HepG2 (cell line): ENCODE measurements around the gene WWTR1. TPM values are rescaled to one million over a fixed set of nuclear protein-coding genes. Genes with fewer than 3 reads are reported as not detected.

Experiments used
- ATAC-seq: fragments of 200-7000 bp; cut with Tn5 transposase; 3 replicates; pipeline ENCODE4 v1.9.1; 2020; ENCODE audit warnings: mild to moderate bottlenecking, moderate library complexity
- BruUV-seq: library from RNA; stranded (reverse); fragments of 400-500 nt; replicated peaks from 2 replicates; lab custom pipeline; 2021; lab: Mats Ljungman, UMichigan
- CTCF ChIA-PET: fragments of 300-600 bp; formaldehyde crosslinking; extraction: SDS; loops from one replicate; lab custom pipeline; 2021; ENCODE audit warnings: low total read pairs, inconsistent platforms, low intra/inter-chr PET ratio; lab: Yijun Ruan, JAX
- POLR2A ChIA-PET: fragments of 350-600 bp; sonication (Branson Sonifier 250); formaldehyde crosslinking; loops from one replicate; lab custom pipeline; 2020; ENCODE audit warnings: antibody characterized with exemption, inconsistent platforms; lab: Yijun Ruan, JAX
- DNase-seq: peaks from one replicate; pipeline ENCODE4 v3.0.0-alpha.2; 2015; ENCODE audit warnings: low spot score
- FAIRE-seq: peaks from 3 replicates; lab custom pipeline; 2011; peaks lifted over from hg19 to GRCh38; lab: Jason Lieb, UNC
- H2AFZ ChIP-seq: one replicate; pipeline ENCODE4 v1.6.1; 2011; ENCODE audit warnings: low read length, inconsistent platforms
- H3K27ac ChIP-seq: fragments of 300-600 bp; 3 replicates; pipeline ENCODE4 v1.8.0; 2011; ENCODE audit warnings: mixed run types, mild to moderate bottlenecking, mixed read lengths, low read length, inconsistent platforms; ENCODE audit not compliant: insufficient read depth; ENCODE audit errors: extremely low read length
- H3K27me3 ChIP-seq, 2 experiments: fragments of 200-600 bp in 1 of 2; 2 replicates in 1 of 2; 3 replicates in 1 of 2; pipeline versions ENCODE4 v1.6.0 to v1.8.0; 2011; ENCODE audit warnings: low read length in 2 of 2, mild to moderate bottlenecking in 2 of 2, moderate library complexity in 2 of 2, inconsistent platforms in 1 of 2; ENCODE audit not compliant: insufficient read depth in 2 of 2, control insufficient read depth in 1 of 2
- H3K36me3 ChIP-seq, 2 experiments: fragments of 200-600 bp in 1 of 2; replicated peaks in 1 of 2; 2 replicates in 1 of 2; 3 replicates in 1 of 2; pipeline versions ENCODE4 v1.5.1 to v1.8.0; 2011; ENCODE audit warnings: low read length in 2 of 2, inconsistent platforms in 1 of 2; ENCODE audit not compliant: insufficient read depth in 2 of 2, control insufficient read depth in 1 of 2
- H3K4me1 ChIP-seq: 2 replicates; pipeline ENCODE4 v1.5.1; 2012; ENCODE audit warnings: low read length, inconsistent platforms; ENCODE audit not compliant: insufficient read depth
- H3K4me2 ChIP-seq: 2 replicates; pipeline ENCODE4 v1.6.0; 2011; ENCODE audit warnings: low read depth, low read length, inconsistent platforms
- H3K4me3 ChIP-seq, 3 experiments: fragments of 200-600 bp in 1 of 3; sonication (generic), shearing (Covaris generic) in 1 of 3; replicated peaks in 1 of 3; 2 replicates each; pipeline ENCODE4 v1.5.1; 2011 to 2016; ENCODE audit warnings: low read length in 3 of 3, inconsistent platforms in 2 of 3, low read depth in 2 of 3, mild to moderate bottlenecking in 2 of 3, control low read depth in 1 of 3, mixed read lengths in 1 of 3; ENCODE audit not compliant: insufficient read depth in 1 of 3
- H3K79me2 ChIP-seq: one replicate; pipeline ENCODE4 v1.6.1; 2011; ENCODE audit warnings: low read length, inconsistent platforms; ENCODE audit not compliant: insufficient read depth
- H3K9ac ChIP-seq: 2 replicates; pipeline ENCODE4 v1.6.0; 2011; ENCODE audit warnings: mild to moderate bottlenecking, low read depth, low read length, inconsistent platforms; ENCODE audit not compliant: insufficient read depth
- H3K9me3 ChIP-seq: 2 replicates; pipeline ENCODE4 v1.5.1; 2012; ENCODE audit warnings: mild to moderate bottlenecking, low read length
- H4K20me1 ChIP-seq: 2 replicates; pipeline ENCODE4 v1.6.0; 2011; ENCODE audit warnings: inconsistent platforms, mild to moderate bottlenecking, low read length, moderate library complexity; ENCODE audit not compliant: insufficient read depth
- PHF20 ChIP-seq: sonication (generic); formaldehyde crosslinking; IDR thresholded peaks from 2 replicates; pipeline ENCODE4 v1.5.0; 2020; ENCODE audit warnings: mild to moderate bottlenecking, missing genetic modification reagents
- SAP130 ChIP-seq: IDR thresholded peaks from 2 replicates; pipeline ENCODE4 v1.6.1; 2016; ENCODE audit warnings: low read depth
- WGBS: methylation state at CpG from one replicate; pipeline ENCODE4 v1.1.6; 2017; ENCODE audit warnings: low lambda C conversion rate; 5-methylcytosine and 5-hydroxymethylcytosine counted together
- in situ Hi-C: cut with HindIII; loops from 2 replicates; pipeline ENCODE4 v1.10.0; 2017; ENCODE audit warnings: low pct_unique_long_range_greater_than_20kb; ENCODE audit not compliant: extremely low pct_ligation_motif_present
- intact Hi-C: fragments of 100-400 bp; cut with micrococcal nuclease; formaldehyde crosslinking; loops from one replicate; pipeline ENCODE4 v1.10.0; 2022; ENCODE audit not compliant: unreplicated experiment
- polyA plus RNA-seq, 8 experiments: library from polyadenylated mRNA; depleted of rRNA in 3 of 8; stranded (reverse) in 7 of 8; unstranded in 1 of 8; fragments of >200 nt; fragmentation: Illumina TruSeq in 4 of 8; extraction: Trizol in 4 of 8; gene quantifications; 2 replicates each; pipeline versions ENCODE4 v1.2.1 to v1.2.3, GENCODE V29; 2011 to 2016; ENCODE audit warnings: low read depth in 4 of 8, missing spikeins in 1 of 8, mixed read lengths in 1 of 8; ENCODE audit not compliant: insufficient read depth in 1 of 8
- total RNA-seq, 5 experiments: library from RNA; depleted of rRNA; stranded (reverse); fragments of >200 nt; fragmentation: Illumina TruSeq; extraction: Trizol; gene quantifications; 2 replicates each; pipeline ENCODE4 v1.2.3, GENCODE V29; 2016; ENCODE audit warnings: low read depth in 1 of 5
- TF ChIP-seq, protein P1 (sequence below): sonication (generic); formaldehyde crosslinking; IDR thresholded peaks from 2 replicates; pipeline ENCODE4 v1.5.1; 2020; ENCODE audit warnings: mild to moderate bottlenecking, missing genetic modification reagents
- TF ChIP-seq, protein P2 (sequence below): sonication (generic); formaldehyde crosslinking; IDR thresholded peaks from 2 replicates; pipeline ENCODE4 v1.4.0; 2020; ENCODE audit warnings: missing genetic modification reagents

Gene WWTR1
- total and polyA plus RNA-seq, 2 of the 13 experiments (the other 11 are each of a cell fraction or from before 2014, with no cell fraction given) = 19.7 to 139 TPM

DNA sequence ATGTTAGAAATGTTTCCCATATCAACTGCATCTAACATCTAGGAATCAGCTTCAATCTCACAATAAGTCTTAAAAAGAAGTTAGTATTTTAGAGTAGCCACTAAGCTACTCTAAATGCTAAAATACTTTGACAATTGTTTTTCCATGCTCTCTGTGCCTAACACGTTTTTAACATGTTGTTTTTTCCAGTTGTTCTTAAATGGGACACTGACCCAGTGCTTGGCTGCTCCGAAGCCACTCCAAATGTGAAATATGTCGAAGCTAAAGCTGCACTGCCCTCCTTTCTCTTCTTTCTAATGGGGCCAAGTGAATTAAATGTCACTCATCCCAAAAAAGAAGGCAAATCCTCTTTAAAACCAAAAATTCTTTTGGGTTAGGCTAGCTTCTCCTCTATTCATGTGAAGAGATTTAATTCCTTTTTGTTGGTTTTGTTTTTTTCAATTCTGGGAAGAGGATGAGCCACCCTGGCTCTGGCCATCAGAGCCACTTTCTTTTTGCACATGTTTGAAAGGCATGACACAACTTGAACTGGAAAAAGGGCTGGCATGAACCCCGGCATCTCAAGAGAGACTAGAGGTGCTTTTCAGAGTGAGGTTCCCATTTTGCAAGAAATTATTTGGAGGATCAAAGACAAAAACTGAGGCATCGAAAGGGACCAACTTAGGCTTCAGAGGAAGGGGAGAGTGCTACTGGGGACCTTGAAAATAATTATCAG lies 73.7 kb downstream of the WWTR1 start (continued):
- TF ChIP-seq SAP130 (CRISPR knock-in tag) = no peak
- TF ChIP-seq, protein P1, sequence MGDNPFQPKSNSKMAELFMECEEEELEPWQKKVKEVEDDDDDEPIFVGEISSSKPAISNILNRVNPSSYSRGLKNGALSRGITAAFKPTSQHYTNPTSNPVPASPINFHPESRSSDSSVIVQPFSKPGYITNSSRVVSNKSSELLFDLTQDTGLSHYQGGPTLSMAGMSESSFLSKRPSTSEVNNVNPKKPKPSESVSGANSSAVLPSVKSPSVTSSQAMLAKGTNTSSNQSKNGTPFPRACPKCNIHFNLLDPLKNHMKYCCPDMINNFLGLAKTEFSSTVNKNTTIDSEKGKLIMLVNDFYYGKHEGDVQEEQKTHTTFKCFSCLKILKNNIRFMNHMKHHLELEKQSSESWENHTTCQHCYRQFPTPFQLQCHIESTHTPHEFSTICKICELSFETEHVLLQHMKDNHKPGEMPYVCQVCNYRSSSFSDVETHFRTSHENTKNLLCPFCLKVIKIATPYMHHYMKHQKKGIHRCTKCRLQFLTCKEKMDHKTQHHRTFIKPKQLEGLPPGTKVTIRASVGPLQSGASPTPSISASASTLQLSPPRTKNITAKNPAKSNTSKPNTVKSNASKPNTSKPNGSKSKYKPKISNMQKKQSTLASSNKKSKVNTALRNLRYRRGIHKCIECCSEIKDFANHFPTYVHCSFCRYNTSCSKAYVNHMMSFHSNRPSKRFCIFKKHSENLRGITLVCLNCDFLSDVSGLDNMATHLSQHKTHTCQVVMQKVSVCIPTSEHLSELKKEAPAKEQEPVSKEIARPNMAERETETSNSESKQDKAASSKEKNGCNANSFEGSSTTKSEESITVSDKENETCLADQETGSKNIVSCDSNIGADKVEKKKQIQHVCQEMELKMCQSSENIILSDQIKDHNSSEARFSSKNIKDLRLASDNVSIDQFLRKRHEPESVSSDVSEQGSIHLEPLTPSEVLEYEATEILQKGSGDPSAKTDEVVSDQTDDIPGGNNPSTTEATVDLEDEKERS = no peak

DNA sequence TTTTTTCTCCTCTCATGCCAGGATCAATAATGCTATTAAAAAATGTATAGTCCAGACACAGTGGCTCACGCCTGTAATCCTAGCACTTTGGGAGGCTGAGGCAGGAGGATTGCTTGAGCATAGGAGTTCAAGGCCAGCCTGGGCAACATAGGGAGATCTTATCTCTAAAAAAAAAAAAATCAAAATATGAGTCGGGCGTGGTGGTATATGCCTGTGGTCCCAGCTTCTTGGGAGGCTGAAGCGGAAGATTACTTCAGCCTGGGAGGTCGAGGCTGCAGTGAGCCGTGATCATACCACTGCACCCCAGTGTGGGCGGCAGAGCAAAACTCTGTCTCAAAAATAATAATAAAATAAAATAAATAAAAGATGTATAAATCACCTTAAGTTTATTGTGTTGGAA lies 75.4 kb downstream of the WWTR1 start:
- 97% methylated on average over 7 of the region's 7 CpGs for WGBS
- ChIA-PET CTCF (no interaction called here), POLR2A (no interaction called here)
- Histone ChIP-seq H3K36me3 (peaks cover 6 to 27% of the 10 kb centered on the region in 2 experiments; a peak in 4 of 5 replicates), H4K20me1 (peaks cover 21% of the 10 kb centered on the region), H3K27me3 (no peaks in the 10 kb centered on the region), H3K27ac (no peak overlapping the region), H3K9me3 (no peaks in the 10 kb centered on the region), H3K4me3 (no peak overlapping the region), H3K4me1 (peaks cover 32% of the 10 kb centered on the region), H3K79me2 (peaks cover 88% of the 10 kb centered on the region), H3K9ac (no peak overlapping the region), H2AFZ (no peak overlapping the region), H3K4me2 (no peak overlapping the region)
- TF ChIP-seq PHF20 (CRISPR knock-in tag) = no peak
- TF ChIP-seq, protein P2, sequence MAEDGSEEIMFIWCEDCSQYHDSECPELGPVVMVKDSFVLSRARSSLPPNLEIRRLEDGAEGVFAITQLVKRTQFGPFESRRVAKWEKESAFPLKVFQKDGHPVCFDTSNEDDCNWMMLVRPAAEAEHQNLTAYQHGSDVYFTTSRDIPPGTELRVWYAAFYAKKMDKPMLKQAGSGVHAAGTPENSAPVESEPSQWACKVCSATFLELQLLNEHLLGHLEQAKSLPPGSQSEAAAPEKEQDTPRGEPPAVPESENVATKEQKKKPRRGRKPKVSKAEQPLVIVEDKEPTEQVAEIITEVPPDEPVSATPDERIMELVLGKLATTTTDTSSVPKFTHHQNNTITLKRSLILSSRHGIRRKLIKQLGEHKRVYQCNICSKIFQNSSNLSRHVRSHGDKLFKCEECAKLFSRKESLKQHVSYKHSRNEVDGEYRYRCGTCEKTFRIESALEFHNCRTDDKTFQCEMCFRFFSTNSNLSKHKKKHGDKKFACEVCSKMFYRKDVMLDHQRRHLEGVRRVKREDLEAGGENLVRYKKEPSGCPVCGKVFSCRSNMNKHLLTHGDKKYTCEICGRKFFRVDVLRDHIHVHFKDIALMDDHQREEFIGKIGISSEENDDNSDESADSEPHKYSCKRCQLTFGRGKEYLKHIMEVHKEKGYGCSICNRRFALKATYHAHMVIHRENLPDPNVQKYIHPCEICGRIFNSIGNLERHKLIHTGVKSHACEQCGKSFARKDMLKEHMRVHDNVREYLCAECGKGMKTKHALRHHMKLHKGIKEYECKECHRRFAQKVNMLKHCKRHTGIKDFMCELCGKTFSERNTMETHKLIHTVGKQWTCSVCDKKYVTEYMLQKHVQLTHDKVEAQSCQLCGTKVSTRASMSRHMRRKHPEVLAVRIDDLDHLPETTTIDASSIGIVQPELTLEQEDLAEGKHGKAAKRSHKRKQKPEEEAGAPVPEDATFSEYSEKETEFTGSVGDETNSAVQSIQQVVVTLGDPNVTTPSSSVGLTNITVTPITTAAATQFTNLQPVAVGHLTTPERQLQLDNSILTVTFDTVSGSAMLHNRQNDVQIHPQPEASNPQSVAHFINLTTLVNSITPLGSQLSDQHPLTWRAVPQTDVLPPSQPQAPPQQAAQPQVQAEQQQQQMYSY (CRISPR knock-in tag) = no peak
- in situ Hi-C loops = no loop called here
- no peak for FAIRE-seq
- intact Hi-C loops = no loop called here
- BruUV-seq = no TSS peak
- ATAC-seq = no peak
- no peak for DNase-seq
